NCI-H1105 treated with DMSO at 0.1 percent for 48 hours (cell line): ENCODE data around the gene BMERB1.
"Not testable (repeated sequence)": the region's sequence is repeated elsewhere in the genome, so short reads cannot be mapped to it uniquely, and the experiment has no call there.

Experiments
- DNase-seq: peaks from one replicate; lab custom pipeline; 2025; lab: John Stamatoyannopoulos, UW

Gene BMERB1

GRCh38 chr16:15559176-15559575 is 124.8 kb downstream of the BMERB1 start:
- DNase-seq = no peak

- DNase-seq = no peak
Measured at GRCh38 chr16:15564604-15565339, 130.4 kb downstream of the BMERB1 start.

- DNase-seq = no peak
Measured at GRCh38 chr16:15566095-15566494, 131.7 kb downstream of the BMERB1 start.

- DNase-seq = no peak
Measured at GRCh38 chr16:15567823-15568222, 133.4 kb downstream of the BMERB1 start.

GRCh38 chr16:15570666-15571065 is 136.3 kb downstream of the BMERB1 start:
- DNase-seq = not testable (repeated sequence)

GRCh38 chr16:15571557-15571956 is 137.2 kb downstream of the BMERB1 start:
- DNase-seq = no peak

- DNase-seq = no peak
Measured at GRCh38 chr16:15572329-15573001, 138.1 kb downstream of the BMERB1 start.

GRCh38 chr16:15573274-15573895 is 139.0 kb downstream of the BMERB1 start:
- no peak for DNase-seq

GRCh38 chr16:15573896-15574613 is 139.7 kb downstream of the BMERB1 start:
- not testable (repeated sequence) for DNase-seq

- DNase-seq = no peak
Measured at GRCh38 chr16:15574614-15574948, 140.2 kb downstream of the BMERB1 start.

GRCh38 chr16:15575293-15576049 is 141.1 kb downstream of the BMERB1 start:
- no peak for DNase-seq

GRCh38 chr16:15576960-15577958 is 142.9 kb downstream of the BMERB1 start:
- DNase-seq = no peak

- no peak for DNase-seq
Measured at GRCh38 chr16:15578824-15579223, 144.4 kb downstream of the BMERB1 start.

GRCh38 chr16:15581127-15581815 is 146.9 kb downstream of the BMERB1 start:
- DNase-seq = no peak

GRCh38 chr16:15583526-15583925 is 149.1 kb downstream of the BMERB1 start:
- DNase-seq = no peak

GRCh38 chr16:15585956-15586355 is 151.6 kb downstream of the BMERB1 start:
- DNase-seq = no peak

GRCh38 chr16:15586716-15587115 is 152.3 kb downstream of the BMERB1 start:
- DNase-seq = no peak

- no peak for DNase-seq
Measured at GRCh38 chr16:15587152-15587825, 152.9 kb downstream of the BMERB1 start.

- DNase-seq = no peak
Measured at GRCh38 chr16:15592324-15592723, 157.9 kb downstream of the BMERB1 start.
